ENCODE measurements around the gene F13A1. TPM values are rescaled to one million over a fixed set of nuclear protein-coding genes. Genes with fewer than 3 reads are reported as not detected.

F13A1 gene
- total and polyA plus RNA-seq, 2 of the 8 experiments (the other 6 are each of a cell fraction or from before 2014, with no cell fraction given): 0.57 to 1.5 TPM

DNA sequence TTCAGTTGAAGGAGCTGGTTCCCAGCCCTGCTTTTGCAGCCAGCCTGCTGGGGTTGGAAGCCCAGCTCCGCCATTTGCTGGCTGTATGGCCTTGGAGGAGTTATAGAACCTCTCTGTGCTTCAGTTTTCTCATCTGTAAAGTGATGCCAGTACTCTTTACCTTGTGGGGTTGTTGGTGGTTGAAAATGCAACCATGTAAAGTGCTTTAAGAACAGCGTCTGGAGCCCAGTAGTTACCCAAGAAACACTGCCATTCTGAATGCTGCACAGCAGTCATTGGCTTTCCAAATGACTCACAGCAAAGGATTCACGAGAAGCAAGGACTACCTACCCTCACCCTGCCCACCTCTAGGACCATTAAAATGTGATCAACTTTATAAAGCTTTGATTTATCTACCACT lies 154.4 kb downstream of the F13A1 start (continued):
- no peak for TF ChIP-seq TAF7 (optimal IDR thresholded peaks at IDR 0.05; ENCODE audit: borderline replicate concordance, low read depth, low read length)
- TF ChIP-seq CBX8 (IDR thresholded peaks at IDR 0.05; ENCODE audit: borderline replicate concordance, low read depth, low read length): no peak
- no peak for TF ChIP-seq CBX5 (IDR thresholded peaks at IDR 0.05; ENCODE audit: low read depth, low read length)
- no peak for TF ChIP-seq EGR1 (IDR thresholded peaks at IDR 0.05; ENCODE audit: borderline replicate concordance, low read depth, low read length)
- TF ChIP-seq, protein P1, sequence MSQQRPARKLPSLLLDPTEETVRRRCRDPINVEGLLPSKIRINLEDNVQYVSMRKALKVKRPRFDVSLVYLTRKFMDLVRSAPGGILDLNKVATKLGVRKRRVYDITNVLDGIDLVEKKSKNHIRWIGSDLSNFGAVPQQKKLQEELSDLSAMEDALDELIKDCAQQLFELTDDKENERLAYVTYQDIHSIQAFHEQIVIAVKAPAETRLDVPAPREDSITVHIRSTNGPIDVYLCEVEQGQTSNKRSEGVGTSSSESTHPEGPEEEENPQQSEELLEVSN (IDR thresholded peaks at IDR 0.05): no peak

All from H1 (cell line).